Measurements from ENCODE around the gene SEMA4D.

Gene SEMA4D

GRCh38 chr9:89537166-89537565 lies 39.3 kb upstream of the SEMA4D start:
- H3K4me3 ChIP-seq (ENCODE audit: extremely low read depth, insufficient read depth, low read length, poor library complexity, severe bottlenecking): no peak overlapping the region
- WGBS, 2 experiments (ENCODE audit: insufficient coverage in 2 of 2): 86 to 94% methylated on average over 4 of the region's 4 CpGs
- no peak overlapping the region for H3K27ac ChIP-seq (ENCODE audit: low read depth, low read length, severe bottlenecking)
- no peaks in the 10 kb centered on the region for H3K9me3 ChIP-seq (ENCODE audit: control insufficient read depth, low read length)
- peaks cover 2% of the 10 kb centered on the region for H3K4me1 ChIP-seq (ENCODE audit: control insufficient read depth, insufficient read depth, low read length, poor library complexity, severe bottlenecking)
- H3K36me3 ChIP-seq (ENCODE audit: control insufficient read depth, insufficient read depth, low read length): no peaks in the 10 kb centered on the region

DNA sequence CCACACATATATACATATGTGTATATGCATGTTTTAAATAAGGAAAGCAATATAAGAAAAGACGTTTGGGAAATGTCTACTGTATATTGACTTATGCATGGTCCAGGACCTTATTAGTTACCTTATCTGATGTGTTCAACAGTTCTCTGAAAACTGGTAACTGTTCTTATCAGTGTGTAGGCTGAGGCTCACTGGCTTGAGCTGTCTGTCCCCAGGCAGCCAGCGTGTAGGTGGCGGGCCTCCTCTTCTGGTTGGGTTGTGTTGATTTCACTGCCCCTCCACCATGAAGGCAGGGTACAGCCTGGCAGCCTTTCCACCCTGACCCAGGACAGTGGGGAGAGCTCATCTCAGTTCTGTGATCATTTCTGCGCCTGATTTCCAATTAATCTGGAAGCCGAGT lies 38.7 kb upstream of the SEMA4D start:
- WGBS, 2 experiments (ENCODE audit: insufficient coverage in 2 of 2): 92 to 99% methylated on average over 4 of the region's 5 CpGs
- Histone ChIP-seq H3K4me3 (ENCODE audit: extremely low read depth, insufficient read depth, low read length, poor library complexity, severe bottlenecking) (no peak overlapping the region), H3K36me3 (ENCODE audit: control insufficient read depth, insufficient read depth, low read length) (no peaks in the 10 kb centered on the region), H3K9me3 (ENCODE audit: control insufficient read depth, low read length) (no peaks in the 10 kb centered on the region), H3K4me1 (ENCODE audit: control insufficient read depth, insufficient read depth, low read length, poor library complexity, severe bottlenecking) (peaks cover 2% of the 10 kb centered on the region), H3K27ac (ENCODE audit: low read depth, low read length, severe bottlenecking) (no peak overlapping the region)

DNA sequence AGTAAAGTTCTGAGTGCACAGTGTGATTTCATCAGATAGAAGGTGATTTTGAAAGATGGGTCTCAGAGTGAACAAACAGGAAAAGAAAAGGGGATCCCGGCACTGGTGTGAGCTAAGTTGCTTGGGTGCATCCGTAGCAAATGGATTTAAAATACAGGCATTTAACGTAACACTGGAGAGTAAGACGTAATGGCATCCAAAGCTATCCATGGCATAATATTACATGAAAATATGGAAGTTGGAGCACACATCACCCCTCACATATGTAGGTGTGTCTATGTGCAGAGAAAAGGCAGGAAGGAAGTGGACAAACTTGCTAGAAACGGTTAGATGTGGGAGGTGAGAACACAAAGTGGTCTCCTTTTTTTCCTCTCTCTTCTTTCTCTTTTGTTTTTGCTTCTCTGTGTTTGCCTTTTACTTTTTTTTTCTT lies 38.2 kb upstream of the SEMA4D start:
- Histone ChIP-seq H3K36me3 (ENCODE audit: control insufficient read depth, insufficient read depth, low read length) (no peaks in the 10 kb centered on the region), H3K4me3 (ENCODE audit: extremely low read depth, insufficient read depth, low read length, poor library complexity, severe bottlenecking) (no peak overlapping the region), H3K4me1 (ENCODE audit: control insufficient read depth, insufficient read depth, low read length, poor library complexity, severe bottlenecking) (no peaks in the 10 kb centered on the region), H3K27ac (ENCODE audit: low read depth, low read length, severe bottlenecking) (no peak overlapping the region), H3K9me3 (ENCODE audit: control insufficient read depth, low read length) (no peaks in the 10 kb centered on the region)
- 70 to 83% methylated on average over 1 to 2 of the region's 5 CpGs for WGBS, 2 experiments (ENCODE audit: insufficient coverage in 2 of 2)

DNA sequence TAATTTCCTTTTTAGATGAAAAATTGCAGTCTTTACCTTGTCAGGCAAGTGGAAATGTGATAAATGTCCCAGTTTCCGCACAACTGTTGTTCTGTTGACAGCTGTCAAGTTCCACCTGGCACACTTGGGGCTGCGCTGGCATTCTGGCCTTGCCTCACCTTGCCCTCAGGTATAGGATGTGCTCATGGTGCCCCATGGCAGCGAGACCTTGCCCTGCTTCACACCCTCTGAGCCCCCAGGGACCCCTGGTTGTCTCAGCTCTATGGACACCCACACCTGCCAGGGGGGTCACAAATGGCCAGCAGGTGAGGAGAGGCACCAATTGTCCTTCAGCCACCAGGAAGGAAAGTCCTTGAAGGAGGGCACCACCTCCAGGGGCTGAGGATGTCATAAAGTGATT lies 37.5 kb upstream of the SEMA4D start:
- 92 to 94% methylated on average over 2 to 3 of the region's 3 CpGs for WGBS, 2 experiments (ENCODE audit: insufficient coverage in 2 of 2)
- H3K27ac ChIP-seq (ENCODE audit: low read depth, low read length, severe bottlenecking): no peak overlapping the region
- no peaks in the 10 kb centered on the region for H3K4me1 ChIP-seq (ENCODE audit: control insufficient read depth, insufficient read depth, low read length, poor library complexity, severe bottlenecking)
- H3K9me3 ChIP-seq (ENCODE audit: control insufficient read depth, low read length): no peaks in the 10 kb centered on the region
- no peaks in the 10 kb centered on the region for H3K36me3 ChIP-seq (ENCODE audit: control insufficient read depth, insufficient read depth, low read length)
- no peak overlapping the region for H3K4me3 ChIP-seq (ENCODE audit: extremely low read depth, insufficient read depth, low read length, poor library complexity, severe bottlenecking)

DNA sequence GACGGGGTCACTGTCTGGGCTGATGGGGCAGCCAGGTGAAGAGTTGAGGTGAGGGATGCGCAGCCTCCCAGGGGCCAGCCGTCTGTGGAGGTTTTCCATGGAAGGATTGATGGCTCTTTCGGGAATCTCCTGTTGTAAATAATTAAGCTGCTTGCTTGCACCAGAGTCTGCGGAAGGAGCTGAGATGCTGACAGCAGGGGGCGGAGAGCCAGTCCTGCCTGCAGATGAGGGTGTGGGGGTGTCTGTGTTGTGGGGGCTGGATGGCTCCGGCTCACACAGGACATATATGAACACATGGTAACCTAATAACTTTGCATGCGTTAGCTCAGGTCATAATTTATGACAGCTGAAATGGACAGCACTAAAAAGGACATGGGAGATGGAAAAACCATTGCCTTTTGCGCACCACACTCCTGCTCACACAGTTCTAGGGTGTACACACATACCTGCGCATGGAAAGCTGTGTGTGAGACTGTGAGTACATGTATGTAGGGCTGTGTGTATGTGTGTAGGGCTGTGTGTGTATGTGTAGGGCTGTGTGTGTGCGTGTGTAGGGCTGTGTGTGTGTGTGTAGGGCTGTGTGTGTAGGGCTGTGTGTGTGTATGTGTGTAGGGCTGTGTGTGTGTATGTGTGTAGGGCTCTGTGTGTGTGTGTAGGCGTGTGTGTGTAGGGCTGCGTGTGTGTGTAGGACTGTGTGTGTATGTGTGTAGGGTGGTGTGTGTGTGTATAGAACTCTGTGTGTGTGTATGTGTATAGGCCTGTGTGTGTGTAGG lies 36.8 kb upstream of the SEMA4D start:
- 76 to 80% methylated on average over 10 of the region's 13 CpGs for WGBS, 2 experiments (ENCODE audit: insufficient coverage in 2 of 2)
- Histone ChIP-seq H3K4me3 (ENCODE audit: extremely low read depth, insufficient read depth, low read length, poor library complexity, severe bottlenecking) (no peak overlapping the region), H3K36me3 (ENCODE audit: control insufficient read depth, insufficient read depth, low read length) (no peaks in the 10 kb centered on the region), H3K27ac (ENCODE audit: low read depth, low read length, severe bottlenecking) (no peak overlapping the region), H3K9me3 (ENCODE audit: control insufficient read depth, low read length) (no peaks in the 10 kb centered on the region), H3K4me1 (ENCODE audit: control insufficient read depth, insufficient read depth, low read length, poor library complexity, severe bottlenecking) (no peaks in the 10 kb centered on the region)

DNA sequence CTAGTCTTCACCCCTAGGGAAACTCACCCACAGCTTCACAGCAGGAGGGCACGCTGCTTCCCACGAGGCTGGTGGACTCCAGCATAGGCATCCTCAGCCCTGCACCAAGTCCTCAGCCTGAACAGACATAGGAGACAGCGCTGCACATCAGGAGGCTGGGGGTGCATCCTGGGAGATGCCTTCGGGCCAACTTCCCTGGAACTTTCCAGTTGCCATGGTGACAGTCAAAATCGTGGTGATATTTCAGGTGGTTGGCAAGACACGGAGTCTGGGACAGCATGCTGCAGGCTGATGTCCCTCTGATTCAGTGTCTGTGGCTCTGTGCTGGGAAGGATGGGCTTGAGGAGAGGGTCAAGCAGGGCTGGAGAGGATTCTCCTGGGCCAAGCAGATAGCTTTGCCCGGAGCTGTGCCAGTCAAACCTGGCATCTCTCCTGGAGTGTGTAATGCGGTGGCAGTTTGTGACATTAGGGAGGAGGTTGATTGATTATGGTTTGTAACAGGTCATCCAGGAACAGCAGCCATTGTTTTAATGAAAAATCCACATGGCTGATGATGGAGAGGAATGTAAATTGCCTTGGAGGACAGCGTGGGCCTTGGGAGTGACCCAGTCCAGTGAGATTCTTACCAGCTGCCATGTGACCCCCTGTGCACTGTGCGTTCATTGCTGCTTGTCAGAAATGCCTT lies 35.6 kb upstream of the SEMA4D start:
- Histone ChIP-seq H3K4me3 (ENCODE audit: extremely low read depth, insufficient read depth, low read length, poor library complexity, severe bottlenecking) (no peak overlapping the region), H3K9me3 (ENCODE audit: control insufficient read depth, low read length) (no peaks in the 10 kb centered on the region), H3K27ac (ENCODE audit: low read depth, low read length, severe bottlenecking) (no peak overlapping the region), H3K4me1 (ENCODE audit: control insufficient read depth, insufficient read depth, low read length, poor library complexity, severe bottlenecking) (no peaks in the 10 kb centered on the region), H3K36me3 (ENCODE audit: control insufficient read depth, insufficient read depth, low read length) (no peaks in the 10 kb centered on the region)
- 85 to 86% methylated on average over 9 to 10 of the region's 10 CpGs for WGBS, 2 experiments (ENCODE audit: insufficient coverage in 2 of 2)

DNA sequence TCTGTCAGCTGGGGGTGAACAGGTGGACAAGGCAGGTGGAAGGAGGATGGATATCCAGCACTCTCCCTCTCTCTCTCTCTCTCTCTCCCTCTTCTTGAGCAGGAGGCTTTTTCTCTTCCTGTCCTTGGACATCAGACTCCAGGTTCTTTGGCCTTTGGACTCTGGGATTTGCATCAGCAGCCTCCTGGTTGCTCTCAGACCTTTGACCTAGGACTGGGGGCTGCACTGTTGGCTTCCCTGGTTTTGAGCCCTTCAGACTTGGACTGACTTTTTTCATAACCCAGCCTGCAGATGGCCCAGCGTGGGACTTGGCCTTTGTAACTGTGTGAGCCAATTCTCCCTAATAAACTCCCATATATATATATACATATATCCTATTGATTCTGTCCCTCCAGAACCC lies 35.0 kb upstream of the SEMA4D start:
- no CpG with 5 or more reads among the region's 1 CpG for WGBS, 2 experiments (ENCODE audit: insufficient coverage in 2 of 2)
- Histone ChIP-seq H3K4me1 (ENCODE audit: control insufficient read depth, insufficient read depth, low read length, poor library complexity, severe bottlenecking) (no peaks in the 10 kb centered on the region), H3K9me3 (ENCODE audit: control insufficient read depth, low read length) (no peaks in the 10 kb centered on the region), H3K36me3 (ENCODE audit: control insufficient read depth, insufficient read depth, low read length) (no peaks in the 10 kb centered on the region), H3K4me3 (ENCODE audit: extremely low read depth, insufficient read depth, low read length, poor library complexity, severe bottlenecking) (no peak overlapping the region), H3K27ac (ENCODE audit: low read depth, low read length, severe bottlenecking) (no peak overlapping the region)

DNA sequence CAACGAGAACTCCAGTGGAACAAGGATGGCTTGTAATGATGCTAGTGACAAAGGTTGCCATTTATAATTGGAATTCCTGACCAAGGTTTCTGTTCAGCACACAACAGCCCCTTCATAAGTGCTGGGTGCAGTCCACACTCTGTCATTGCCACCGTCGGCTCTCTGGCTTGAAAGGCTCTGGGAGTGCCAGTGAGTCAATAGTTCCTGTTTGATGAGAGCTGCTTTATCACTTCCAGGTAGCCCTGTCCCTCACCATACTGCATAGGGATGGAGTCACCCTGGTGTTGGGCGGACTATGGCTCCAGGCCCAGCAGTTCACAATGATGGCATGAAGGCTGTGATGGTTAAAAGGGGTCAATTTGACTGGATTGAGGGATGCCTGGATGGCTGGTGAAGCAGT lies 34.6 kb upstream of the SEMA4D start:
- Histone ChIP-seq H3K4me3 (ENCODE audit: extremely low read depth, insufficient read depth, low read length, poor library complexity, severe bottlenecking) (no peak overlapping the region), H3K36me3 (ENCODE audit: control insufficient read depth, insufficient read depth, low read length) (no peaks in the 10 kb centered on the region), H3K27ac (ENCODE audit: low read depth, low read length, severe bottlenecking) (no peak overlapping the region), H3K9me3 (ENCODE audit: control insufficient read depth, low read length) (no peaks in the 10 kb centered on the region), H3K4me1 (ENCODE audit: control insufficient read depth, insufficient read depth, low read length, poor library complexity, severe bottlenecking) (no peaks in the 10 kb centered on the region)
- 100% methylated on average over 3 of the region's 4 CpGs; no CpG with 5 or more reads in 1 of the 2 experiments for WGBS, 2 experiments (ENCODE audit: insufficient coverage in 2 of 2)

GRCh38 chr9:89531766-89532165 lies 33.9 kb upstream of the SEMA4D start:
- Histone ChIP-seq H3K4me1 (ENCODE audit: control insufficient read depth, insufficient read depth, low read length, poor library complexity, severe bottlenecking) (no peaks in the 10 kb centered on the region), H3K9me3 (ENCODE audit: control insufficient read depth, low read length) (no peaks in the 10 kb centered on the region), H3K27ac (ENCODE audit: low read depth, low read length, severe bottlenecking) (no peak overlapping the region), H3K36me3 (ENCODE audit: control insufficient read depth, insufficient read depth, low read length) (no peaks in the 10 kb centered on the region), H3K4me3 (ENCODE audit: extremely low read depth, insufficient read depth, low read length, poor library complexity, severe bottlenecking) (no peak overlapping the region)
- WGBS, 2 experiments (ENCODE audit: insufficient coverage in 2 of 2): 80 to 88% methylated on average over 3 of the region's 4 CpGs

DNA sequence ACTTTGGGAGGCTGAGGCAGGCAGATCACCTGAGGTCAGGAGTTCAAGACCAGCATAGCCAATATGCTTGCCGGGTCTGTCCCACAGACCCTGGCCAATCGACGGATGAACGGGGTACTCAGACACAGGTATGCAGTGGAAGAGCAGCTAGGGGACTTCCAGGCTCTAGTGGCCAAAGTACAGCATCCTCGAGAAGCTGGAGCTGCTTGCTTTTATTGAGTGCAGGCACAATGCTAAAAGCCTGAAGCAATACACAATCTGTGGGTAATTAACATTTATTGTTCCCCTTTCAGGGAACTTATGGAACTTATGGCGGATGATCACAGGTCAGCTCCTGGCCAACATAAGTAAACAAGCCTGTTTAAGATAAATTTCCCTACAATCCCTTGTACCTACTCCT lies 32.8 kb upstream of the SEMA4D start:
- no peaks in the 10 kb centered on the region for H3K36me3 ChIP-seq (ENCODE audit: control insufficient read depth, insufficient read depth, low read length)
- H3K4me3 ChIP-seq (ENCODE audit: extremely low read depth, insufficient read depth, low read length, poor library complexity, severe bottlenecking): no peak overlapping the region
- no peak overlapping the region for H3K27ac ChIP-seq (ENCODE audit: low read depth, low read length, severe bottlenecking)
- no peaks in the 10 kb centered on the region for H3K4me1 ChIP-seq (ENCODE audit: control insufficient read depth, insufficient read depth, low read length, poor library complexity, severe bottlenecking)
- H3K9me3 ChIP-seq (ENCODE audit: control insufficient read depth, low read length): no peaks in the 10 kb centered on the region
- WGBS, 2 experiments (ENCODE audit: insufficient coverage in 2 of 2): 89 to 92% methylated on average over 6 of the region's 6 CpGs

Measured in mesodermal cell (in vitro differentiated cells).